ENCODE data around the gene CADM1.

- TF ChIP-seq, protein P1, sequence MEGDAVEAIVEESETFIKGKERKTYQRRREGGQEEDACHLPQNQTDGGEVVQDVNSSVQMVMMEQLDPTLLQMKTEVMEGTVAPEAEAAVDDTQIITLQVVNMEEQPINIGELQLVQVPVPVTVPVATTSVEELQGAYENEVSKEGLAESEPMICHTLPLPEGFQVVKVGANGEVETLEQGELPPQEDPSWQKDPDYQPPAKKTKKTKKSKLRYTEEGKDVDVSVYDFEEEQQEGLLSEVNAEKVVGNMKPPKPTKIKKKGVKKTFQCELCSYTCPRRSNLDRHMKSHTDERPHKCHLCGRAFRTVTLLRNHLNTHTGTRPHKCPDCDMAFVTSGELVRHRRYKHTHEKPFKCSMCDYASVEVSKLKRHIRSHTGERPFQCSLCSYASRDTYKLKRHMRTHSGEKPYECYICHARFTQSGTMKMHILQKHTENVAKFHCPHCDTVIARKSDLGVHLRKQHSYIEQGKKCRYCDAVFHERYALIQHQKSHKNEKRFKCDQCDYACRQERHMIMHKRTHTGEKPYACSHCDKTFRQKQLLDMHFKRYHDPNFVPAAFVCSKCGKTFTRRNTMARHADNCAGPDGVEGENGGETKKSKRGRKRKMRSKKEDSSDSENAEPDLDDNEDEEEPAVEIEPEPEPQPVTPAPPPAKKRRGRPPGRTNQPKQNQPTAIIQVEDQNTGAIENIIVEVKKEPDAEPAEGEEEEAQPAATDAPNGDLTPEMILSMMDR (optimal IDR thresholded peaks at IDR 0.05 in 1 of 3, IDR thresholded peaks at IDR 0.05 in 1 of 3, conservative IDR thresholded peaks at IDR 0.05 in 1 of 3; ENCODE audit: extremely low read depth in 1 of 3, insufficient read depth in 2 of 3, low read length in 3 of 3) = no peak
- TF ChIP-seq EZH2 (IDR thresholded peaks at IDR 0.05; ENCODE audit: low read length) = no peak
Observed at GRCh38 chr11:115439969-115440540, 64.2 kb downstream of the CADM1 start.

All from keratinocyte (primary cell).